H1 (cell line): ENCODE results near the gene MICOS13. TPM values are rescaled to one million over a fixed set of nuclear protein-coding genes. Genes with fewer than 3 reads are reported as not detected.

Experiments
- CTCF ChIA-PET: fragments of 300-600 bp; sonication (Branson Sonifier 250); formaldehyde crosslinking; loops from one replicate; lab custom pipeline; 2021; ENCODE audit not compliant: partially characterized antibody; lab: Charles Lee
- POLR2A ChIA-PET: fragments of 300-600 bp; sonication (Branson Sonifier 250); formaldehyde crosslinking; loops from one replicate; lab custom pipeline; 2021; ENCODE audit warnings: inconsistent platforms; ENCODE audit not compliant: partially characterized antibody; lab: Charles Lee
- DNase-seq, 2 experiments: peaks; one replicate each; pipeline versions ENCODE4 v3.0.0 to v3.0.0-alpha.2; 2010 to 2022; ENCODE audit warnings: low spot score in 2 of 2, low read depth in 1 of 2, mixed read lengths in 1 of 2
- FAIRE-seq: peaks from 2 replicates; lab custom pipeline; 2011; peaks lifted over from hg19 to GRCh38; lab: Jason Lieb, UNC
- H2AFZ ChIP-seq: 2 replicates; pipeline ENCODE4 v1.8.1; 2012; ENCODE audit warnings: low read length, inconsistent platforms
- H2AK5ac ChIP-seq: 2 replicates; pipeline ENCODE4 v1.6.1; 2013; ENCODE audit warnings: low read depth, low read length
- H2BK120ac ChIP-seq: replicated peaks from 2 replicates; pipeline ENCODE3; 2013; ENCODE audit warnings: low read depth, low read length, inconsistent platforms
- H2BK12ac ChIP-seq: 2 replicates; pipeline ENCODE4 v1.6.1; 2013; ENCODE audit warnings: low read depth, low read length
- H2BK15ac ChIP-seq: 2 replicates; pipeline ENCODE4 v1.6.1; 2013; ENCODE audit warnings: low read length
- H2BK20ac ChIP-seq: 2 replicates; pipeline ENCODE4 v1.6.1; 2013; ENCODE audit warnings: low read length
- H2BK5ac ChIP-seq: 2 replicates; pipeline ENCODE4 v1.6.1; 2013; ENCODE audit warnings: low read depth, low read length
- H3K14ac ChIP-seq: 2 replicates; pipeline ENCODE4 v1.6.1; 2013; ENCODE audit warnings: inconsistent platforms; ENCODE audit not compliant: insufficient read length
- H3K18ac ChIP-seq: 2 replicates; pipeline ENCODE4 v1.6.1; 2013; ENCODE audit warnings: low read length; ENCODE audit errors: extremely low read depth
- H3K23ac ChIP-seq: 2 replicates; pipeline ENCODE4 v1.6.1; 2013; ENCODE audit warnings: inconsistent platforms; ENCODE audit not compliant: insufficient read length
- H3K23me2 ChIP-seq: 2 replicates; pipeline ENCODE4 v1.6.1; 2013; ENCODE audit warnings: low read depth, low read length
- H3K27ac ChIP-seq: 2 replicates; pipeline ENCODE4 v1.6.1; 2011; ENCODE audit warnings: low read depth, low read length, inconsistent platforms
- H3K27me3 ChIP-seq, 4 experiments: replicated peaks in 1 of 4; 1 replicate in 1 of 4; 2 replicates in 3 of 4; pipeline versions ENCODE4 v1.6.1 to v1.8.1; 2011 to 2013; ENCODE audit warnings: low read length in 3 of 4, mild to moderate bottlenecking in 3 of 4, inconsistent platforms in 2 of 4, mixed read lengths in 2 of 4, moderate library complexity in 1 of 4; ENCODE audit not compliant: control insufficient read depth in 3 of 4, insufficient read depth in 3 of 4; ENCODE audit errors: extremely low read depth in 1 of 4
- H3K36me3 ChIP-seq, 4 experiments: 2 replicates each; pipeline versions ENCODE4 v1.6.1 to v1.8.1; 2011 to 2013; ENCODE audit warnings: mild to moderate bottlenecking in 4 of 4, low read length in 3 of 4, moderate library complexity in 2 of 4, control low read depth in 1 of 4, inconsistent platforms in 1 of 4; ENCODE audit not compliant: insufficient read depth in 4 of 4, control insufficient read depth in 2 of 4
- H3K4ac ChIP-seq: replicated peaks from 2 replicates; pipeline ENCODE3; 2013; ENCODE audit warnings: low read length, low read depth, mixed read lengths, inconsistent platforms; ENCODE audit not compliant: insufficient read length
- H3K4me1 ChIP-seq, 4 experiments: replicated peaks in 1 of 4; 1 replicate in 1 of 4; 2 replicates in 3 of 4; pipeline versions ENCODE4 v1.6.1 to v1.8.1; 2011 to 2013; ENCODE audit warnings: low read length in 3 of 4, inconsistent platforms in 2 of 4, mixed read lengths in 1 of 4; ENCODE audit not compliant: insufficient read depth in 4 of 4, control insufficient read depth in 3 of 4
- H3K4me2 ChIP-seq, 2 experiments: 2 replicates each; pipeline versions ENCODE4 v1.6.1 to v1.8.1; 2011 to 2013; ENCODE audit warnings: low read depth in 2 of 2, low read length in 2 of 2, control low read depth in 1 of 2, inconsistent platforms in 1 of 2, mild to moderate bottlenecking in 1 of 2; ENCODE audit not compliant: insufficient read depth in 1 of 2
- H3K4me3 ChIP-seq, 4 experiments: fragments of 200-600, 300-600 bp in 1 of 4; sonication (generic), shearing (Covaris generic), sonication (Bioruptor Twin) in 1 of 4; 2 replicates each; pipeline versions ENCODE4 v1.5.1 to v1.8.1; 2011 to 2016; ENCODE audit warnings: low read length in 4 of 4, low read depth in 3 of 4, control low read depth in 2 of 4, inconsistent platforms in 2 of 4, mild to moderate bottlenecking in 2 of 4, mixed read lengths in 1 of 4, moderate library complexity in 1 of 4; ENCODE audit not compliant: insufficient read depth in 2 of 4; ENCODE audit errors: extremely low read depth in 1 of 4
- H3K56ac ChIP-seq: replicated peaks from 2 replicates; pipeline ENCODE3; 2013; ENCODE audit warnings: low read depth, mild to moderate bottlenecking, mixed read lengths, low read length, inconsistent platforms; ENCODE audit not compliant: insufficient read length
- H3K79me1 ChIP-seq: 2 replicates; pipeline ENCODE4 v1.6.1; 2013; ENCODE audit warnings: low read depth, low read length, control low read depth
- H3K79me2 ChIP-seq, 2 experiments: 2 replicates each; pipeline versions ENCODE4 v1.6.1 to v1.8.1; 2012 to 2013; ENCODE audit warnings: low read length in 2 of 2, mild to moderate bottlenecking in 2 of 2, inconsistent platforms in 1 of 2; ENCODE audit not compliant: insufficient read depth in 2 of 2, control insufficient read depth in 1 of 2
- H3K9ac ChIP-seq, 4 experiments: replicated peaks in 1 of 4; 1 replicate in 1 of 4; 2 replicates in 3 of 4; pipeline versions ENCODE4 v1.6.1 to v1.8.1; 2011 to 2013; ENCODE audit warnings: low read depth in 3 of 4, low read length in 3 of 4, control low read depth in 2 of 4, mild to moderate bottlenecking in 2 of 4, moderate library complexity in 2 of 4, inconsistent platforms in 1 of 4; ENCODE audit errors: extremely low read depth in 1 of 4
- H3K9me3 ChIP-seq, 2 experiments: 2 replicates each; pipeline versions ENCODE4 v1.6.1 to v1.8.1; 2012 to 2013; ENCODE audit warnings: mild to moderate bottlenecking in 2 of 2, moderate library complexity in 2 of 2, control low read depth in 1 of 2, inconsistent platforms in 1 of 2, low read depth in 1 of 2, low read length in 1 of 2, mixed read lengths in 1 of 2; ENCODE audit not compliant: insufficient read depth in 2 of 2
- H4K20me1 ChIP-seq, 2 experiments: replicated peaks in 1 of 2; 2 replicates each; pipeline versions ENCODE3 to v1.8.1; 2011 to 2013; ENCODE audit warnings: inconsistent platforms in 2 of 2, low read length in 2 of 2, mild to moderate bottlenecking in 1 of 2; ENCODE audit not compliant: insufficient read depth in 2 of 2, control insufficient read depth in 1 of 2
- H4K5ac ChIP-seq: 2 replicates; pipeline ENCODE4 v1.6.1; 2013; ENCODE audit warnings: low read length, low read depth, mixed read lengths, inconsistent platforms; ENCODE audit not compliant: insufficient read length
- H4K8ac ChIP-seq: 2 replicates; pipeline ENCODE4 v1.8.0; 2013; ENCODE audit warnings: mild to moderate bottlenecking, moderate library complexity, low read length, inconsistent platforms; ENCODE audit not compliant: insufficient read depth; ENCODE audit errors: extremely low read depth
- H4K91ac ChIP-seq: replicated peaks from 2 replicates; pipeline ENCODE3; 2013; ENCODE audit warnings: low read length, mixed read lengths, inconsistent platforms; ENCODE audit not compliant: insufficient read length
- BRCA1 ChIP-seq: IDR thresholded peaks from 2 replicates; pipeline ENCODE4 v1.6.1; 2012; ENCODE audit warnings: low read depth, low read length, improper control_type of control experiment
- JUND ChIP-seq: IDR thresholded peaks from 2 replicates; pipeline ENCODE4 v1.6.1; 2011; ENCODE audit warnings: mild to moderate bottlenecking, improper control_type of control experiment, low read length
- KDM4A ChIP-seq: IDR thresholded peaks from one replicate; pipeline ENCODE4 v1.7.1; 2012; ENCODE audit warnings: low read depth, mild to moderate bottlenecking, moderate library complexity, low read length, inconsistent platforms; ENCODE audit not compliant: severe bottlenecking
- WGBS, 2 experiments: shearing (Covaris generic) in 1 of 2; methylation state at CpG; one replicate each; pipeline versions ENCODE4 v1.1.6 to v1.1.7; 2013 to 2015; ENCODE audit warnings: low lambda C conversion rate in 2 of 2, mixed read lengths in 2 of 2, inconsistent platforms in 1 of 2, low coverage in 1 of 2, missing lambda C conversion rate in 1 of 2; ENCODE audit not compliant: insufficient replicate concordance in 2 of 2, insufficient coverage in 1 of 2, insufficient read length in 1 of 2; ENCODE audit errors: extremely low coverage in 1 of 2, missing lambda C conversion rate in 1 of 2; 5-methylcytosine and 5-hydroxymethylcytosine counted together
- polyA plus RNA-seq, 7 experiments: library from polyadenylated mRNA; depleted of rRNA in 3 of 7; stranded (reverse) in 5 of 7; unstranded in 2 of 7; fragments of >200 nt in 5 of 7; fragments of 200-250 nt in 2 of 7; gene quantifications; 1 replicate in 5 of 7; 2 replicates in 1 of 7; 4 replicates in 1 of 7; pipeline versions ENCODE4 v1.2.1 to v1.2.3, GENCODE V29; 2011 to 2013; ENCODE audit warnings: missing spikeins in 2 of 7, mixed read lengths in 2 of 7
- total RNA-seq: library from RNA; stranded (reverse); fragmentation: NEBNext Ultra II Directional; extraction: Animal tissue kit (Norgen Biotek cat#: 25700); gene quantifications from 2 replicates; pipeline ENCODE4 v1.2.1, GENCODE V29; 2021

The MICOS13 gene
- total and polyA plus RNA-seq, 2 of the 8 experiments (the other 6 are each of a cell fraction or from before 2014, with no cell fraction given) = 17.3 to 36.1 TPM

GRCh38 chr19:5706876-5707573 lies 26.7 kb upstream of the MICOS13 start:
- H4K20me1 ChIP-seq = peaks cover 3 to 15% of the 10 kb centered on the region in 2 experiments
- no peaks in the 10 kb centered on the region for H3K23me2 ChIP-seq
- H3K27ac ChIP-seq = no peak overlapping the region
- H2BK120ac ChIP-seq = no peak overlapping the region
- peaks cover 45 to 77% (median 70%) of the 10 kb centered on the region in 4 experiments for H3K36me3 ChIP-seq
- WGBS, 2 experiments = 95% methylated on average over 35 of the region's 35 CpGs; no CpG with 5 or more reads in 1 of the 2 experiments
- no peak overlapping the region for H3K9ac ChIP-seq
- CTCF ChIA-PET = interaction anchor here (0.9 to 5.4 kb wide), 5 partner anchors 10 to 41 kb away, joined by 3 to 23 read pairs (median 3); partner anchors contain the start of gene RPL36
- H4K5ac ChIP-seq = no peak overlapping the region
- no peak overlapping the region for H2AFZ ChIP-seq
- no peaks in the 10 kb centered on the region for H3K4me1 ChIP-seq
- no peak overlapping the region for H2AK5ac ChIP-seq
- no peak overlapping the region for H3K23ac ChIP-seq
- H4K8ac ChIP-seq = no peak overlapping the region
- H2BK15ac ChIP-seq = no peak overlapping the region
- TF ChIP-seq BRCA1 (no peak), KDM4A (no peak), JUND (no peak)
- no peak overlapping the region for H2BK12ac ChIP-seq
- H2BK5ac ChIP-seq = no peak overlapping the region; the same call in 1 of the 2 replicates
- FAIRE-seq (no peak), DNase-seq (no peak)
- H3K4ac ChIP-seq = no peak overlapping the region
- no peak overlapping the region for H2BK20ac ChIP-seq
- no peak overlapping the region for H3K4me3 ChIP-seq
- H3K9me3 ChIP-seq = peaks cover 0 to 5% of the 10 kb centered on the region in 2 experiments; a peak in 1 of 4 replicates
- H3K14ac ChIP-seq = no peak overlapping the region
- POLR2A ChIA-PET = interaction anchor here (0.6 to 22.4 kb wide), 6 partner anchors 10 to 192 kb away, joined by 3 to 620 read pairs (median 6); partner anchors contain the start of genes CATSPERD, LONP1, PRR22 and RPL36
- H4K91ac ChIP-seq = no peak overlapping the region
- H3K27me3 ChIP-seq = no peaks in the 10 kb centered on the region
- no peak overlapping the region for H3K56ac ChIP-seq
- no peaks in the 10 kb centered on the region; the same call in 1 of the 2 replicates for H3K79me1 ChIP-seq
- no peaks in the 10 kb centered on the region for H3K79me2 ChIP-seq
- H3K4me2 ChIP-seq = no peak overlapping the region
- H3K18ac ChIP-seq = no peak overlapping the region
